Spleen (tissue), 11 donors: ENCODE data around the gene RPL15. TPM values are rescaled to one million over a fixed set of nuclear protein-coding genes. Genes with fewer than 3 reads are reported as not detected.
"Not testable (repeated sequence)": the region's sequence is repeated elsewhere in the genome, so short reads cannot be mapped to it uniquely, and the experiment has no call there.

Source experiments
- DNase-seq: peaks from one replicate; pipeline ENCODE4 v3.0.0-alpha.2; 2020
- H3K27ac ChIP-seq, 8 donors: fragments of 200-600 bp; sonication (generic) in 7 of 8; 1 replicate in 4 of 8; 2 replicates in 4 of 8; pipeline versions ENCODE4 v1.5.0 to v1.8.0; 2016 to 2021; ENCODE audit warnings: inconsistent platforms in 4 of 8, mild to moderate bottlenecking in 4 of 8, moderate library complexity in 1 of 8
- H3K27me3 ChIP-seq, 7 donors: fragments of 200-600 bp; sonication (generic) in 6 of 7; replicated peaks in 1 of 7; 1 replicate in 4 of 7; 2 replicates in 3 of 7; pipeline versions ENCODE4 v1.5.0 to v1.8.0; 2016 to 2021; ENCODE audit warnings: inconsistent platforms in 3 of 7, mild to moderate bottlenecking in 1 of 7
- H3K36me3 ChIP-seq, 6 donors: fragments of 200-600 bp; sonication (generic) in 5 of 6; 1 replicate in 4 of 6; 2 replicates in 2 of 6; pipeline versions ENCODE4 v1.5.0 to v1.8.0; 2016 to 2021; ENCODE audit warnings: inconsistent platforms in 2 of 6
- H3K4me1 ChIP-seq, 6 donors: fragments of 200-600 bp; sonication (generic) in 5 of 6; 1 replicate in 3 of 6; 2 replicates in 3 of 6; pipeline versions ENCODE4 v1.5.0 to v1.8.0; 2016 to 2021; ENCODE audit warnings: inconsistent platforms in 3 of 6
- H3K4me3 ChIP-seq, 8 donors: fragments of 200-600 bp; sonication (generic) in 7 of 8; 1 replicate in 4 of 8; 2 replicates in 4 of 8; pipeline versions ENCODE4 v1.5.0 to v1.8.0; 2016 to 2021; ENCODE audit warnings: inconsistent platforms in 4 of 8, mild to moderate bottlenecking in 4 of 8, moderate library complexity in 2 of 8
- H3K9me3 ChIP-seq, 8 donors: fragments of 200-600 bp; sonication (generic) in 7 of 8; 1 replicate in 4 of 8; 2 replicates in 4 of 8; pipeline versions ENCODE4 v1.5.0 to v1.8.0; 2016 to 2021; ENCODE audit warnings: inconsistent platforms in 4 of 8
- POLR2A ChIP-seq, 3 donors: fragments of 450-650 bp; IDR thresholded peaks; one replicate each; pipeline ENCODE4 v1.5.1; 2017; ENCODE audit warnings: antibody characterized with exemption in 3 of 3, mild to moderate bottlenecking in 1 of 3
- POLR2AphosphoS5 ChIP-seq, 3 donors: sonication (generic); formaldehyde crosslinking; IDR thresholded peaks; one replicate each; pipeline ENCODE4 v1.5.1; 2017; ENCODE audit warnings: antibody characterized with exemption in 3 of 3
- WGBS, 5 donors: extraction: QIAGEN DNeasy Blood & Tissue Kit in 3 of 5; methylation state at CpG; one replicate each; pipeline versions ENCODE4 v1.1.5 to v1.1.7; 2013 to 2018; 5-methylcytosine and 5-hydroxymethylcytosine counted together
- intact Hi-C: fragments of 100-400 bp; cut with DNase I; formaldehyde crosslinking; loops from one replicate; pipeline ENCODE4 v1.15.0; 2023; ENCODE audit warnings: low total_unique reads
- polyA plus RNA-seq, 3 donors: library from polyadenylated mRNA; stranded (reverse); fragments of 200-250 nt; gene quantifications; one replicate each; pipeline ENCODE4 v1.2.1, GENCODE V29; 2013
- total RNA-seq, 7 donors: library from RNA; depleted of rRNA in 3 of 7; stranded (reverse); fragments of >200 nt in 3 of 7; fragmentation: NEBNext Ultra II Directional in 4 of 7; extraction: Animal tissue kit (Norgen Biotek cat#: 25700) in 4 of 7; gene quantifications; one replicate each; pipeline versions ENCODE4 v1.1.0 to v1.2.1, GENCODE V29; 2016 to 2021
- TF ChIP-seq, protein P1 (sequence below), 11 experiments: fragments of 200-600 bp in 7 of 11; fragments of 450-650 bp in 4 of 11; sonication (generic) in 4 of 11; IDR thresholded peaks in 8 of 11; conservative IDR thresholded peaks in 3 of 11; 1 replicate in 7 of 11; 2 replicates in 4 of 11; pipeline versions ENCODE4 v1.4.0 to v1.8.0; 2016 to 2021; ENCODE audit warnings: antibody characterized with exemption in 11 of 11, inconsistent platforms in 4 of 11, mild to moderate bottlenecking in 1 of 11
- donor health status: healthy with polysubstance abuse.
- donor health status: DM: no; HTN: no; CAD: no; lungs with moderate emphysema.
- donor health status: DM: no; HTN: no; CAD: no.
- donor health status: Bipolar disorder and iron deficiency.
- donor health status: healthy.
- donor health status: DM: no; HTN: no; CAD: no.
- donor health status: DM: yes; HTN: yes; CAD: no.

The RPL15 gene
- total and polyA plus RNA-seq, 10 donors, result 1,270 to 6,830 (median 1,691) TPM

DNA sequence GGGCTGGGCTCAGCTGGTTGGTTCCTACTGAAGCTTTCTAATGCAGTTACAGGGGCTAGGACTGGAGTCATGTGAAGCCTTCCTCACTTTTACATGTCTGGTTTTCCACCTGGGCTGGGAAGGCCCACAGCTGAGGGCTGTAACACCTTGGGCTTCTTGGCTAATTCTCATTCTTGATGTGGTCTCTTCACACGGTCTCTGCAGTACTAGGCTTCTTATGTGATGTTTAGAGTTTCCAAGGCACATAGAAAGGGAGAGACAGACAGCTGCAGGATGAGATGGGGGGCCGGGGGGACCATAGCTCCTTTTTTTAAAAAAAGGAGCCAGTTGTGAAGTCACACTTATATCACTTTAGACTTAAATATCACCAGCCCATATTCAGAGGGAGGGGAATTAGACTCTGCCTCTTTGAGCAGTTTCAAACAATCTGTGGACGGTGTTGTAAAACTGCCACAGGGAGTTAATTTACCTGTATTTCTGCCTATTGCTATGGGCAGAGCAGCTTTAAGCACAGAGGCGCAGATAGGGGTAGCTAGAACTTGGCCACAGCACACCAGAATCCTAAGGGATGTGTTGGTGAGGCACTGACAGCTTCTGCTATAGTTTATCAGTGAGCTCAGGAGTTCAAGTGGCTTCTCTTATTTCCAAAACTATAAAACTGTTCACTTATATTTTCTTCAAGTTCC, 46.8 kb upstream of the RPL15 start:
- intact Hi-C loops, result no loop called here
- Histone ChIP-seq H3K4me1 (peaks cover 15 to 64% (median 32%) of the 10 kb centered on the region in 6 donors), H3K27me3 (no peaks in the 10 kb centered on the region), H3K27ac (no peak overlapping the region), H3K9me3 (no peaks in the 10 kb centered on the region), H3K36me3 (no peaks in the 10 kb centered on the region), H3K4me3 (no peak overlapping the region)
- TF ChIP-seq POLR2A (IDR thresholded peaks at IDR 0.05) (no peak), POLR2AphosphoS5 (IDR thresholded peaks at IDR 0.05) (no peak)
- TF ChIP-seq, protein P1, sequence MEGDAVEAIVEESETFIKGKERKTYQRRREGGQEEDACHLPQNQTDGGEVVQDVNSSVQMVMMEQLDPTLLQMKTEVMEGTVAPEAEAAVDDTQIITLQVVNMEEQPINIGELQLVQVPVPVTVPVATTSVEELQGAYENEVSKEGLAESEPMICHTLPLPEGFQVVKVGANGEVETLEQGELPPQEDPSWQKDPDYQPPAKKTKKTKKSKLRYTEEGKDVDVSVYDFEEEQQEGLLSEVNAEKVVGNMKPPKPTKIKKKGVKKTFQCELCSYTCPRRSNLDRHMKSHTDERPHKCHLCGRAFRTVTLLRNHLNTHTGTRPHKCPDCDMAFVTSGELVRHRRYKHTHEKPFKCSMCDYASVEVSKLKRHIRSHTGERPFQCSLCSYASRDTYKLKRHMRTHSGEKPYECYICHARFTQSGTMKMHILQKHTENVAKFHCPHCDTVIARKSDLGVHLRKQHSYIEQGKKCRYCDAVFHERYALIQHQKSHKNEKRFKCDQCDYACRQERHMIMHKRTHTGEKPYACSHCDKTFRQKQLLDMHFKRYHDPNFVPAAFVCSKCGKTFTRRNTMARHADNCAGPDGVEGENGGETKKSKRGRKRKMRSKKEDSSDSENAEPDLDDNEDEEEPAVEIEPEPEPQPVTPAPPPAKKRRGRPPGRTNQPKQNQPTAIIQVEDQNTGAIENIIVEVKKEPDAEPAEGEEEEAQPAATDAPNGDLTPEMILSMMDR (IDR thresholded peaks at IDR 0.05 in 8 of 11, conservative IDR thresholded peaks at IDR 0.05 in 3 of 11), result no peak
- DNase-seq, result no peak
- WGBS, 5 donors, result 79 to 92% (median 86%) methylated on average over 4 of the region's 4 CpGs

DNA sequence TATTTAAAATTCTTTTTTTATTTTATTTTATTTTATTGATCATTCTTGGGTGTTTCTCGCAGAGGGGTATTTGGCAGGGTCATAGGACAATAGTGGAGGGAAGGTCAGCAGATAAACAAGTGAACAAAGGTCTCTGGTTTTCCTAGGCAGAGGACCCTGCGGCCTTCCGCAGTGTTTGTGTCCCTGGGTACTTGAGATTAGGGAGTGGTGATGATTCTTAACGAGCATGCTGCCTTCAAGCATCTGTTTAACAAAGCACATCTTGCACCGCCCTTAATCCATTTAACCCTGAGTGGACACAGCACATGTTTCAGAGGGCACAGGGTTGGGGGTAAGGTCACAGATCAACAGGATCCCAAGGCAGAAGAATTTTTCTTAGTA, 46.3 kb upstream of the RPL15 start:
- H3K27ac ChIP-seq, H3K36me3 ChIP-seq, H3K9me3 ChIP-seq, H3K27me3 ChIP-seq, intact Hi-C loops, H3K4me3 ChIP-seq, DNase-seq: not testable (repeated sequence)
- 65 to 92% (median 78%) methylated on average over 1 of the region's 5 CpGs for WGBS, 5 donors
- H3K4me1 ChIP-seq, result peaks cover 11 to 64% (median 29%) of the 10 kb centered on the region in 6 donors

DNA sequence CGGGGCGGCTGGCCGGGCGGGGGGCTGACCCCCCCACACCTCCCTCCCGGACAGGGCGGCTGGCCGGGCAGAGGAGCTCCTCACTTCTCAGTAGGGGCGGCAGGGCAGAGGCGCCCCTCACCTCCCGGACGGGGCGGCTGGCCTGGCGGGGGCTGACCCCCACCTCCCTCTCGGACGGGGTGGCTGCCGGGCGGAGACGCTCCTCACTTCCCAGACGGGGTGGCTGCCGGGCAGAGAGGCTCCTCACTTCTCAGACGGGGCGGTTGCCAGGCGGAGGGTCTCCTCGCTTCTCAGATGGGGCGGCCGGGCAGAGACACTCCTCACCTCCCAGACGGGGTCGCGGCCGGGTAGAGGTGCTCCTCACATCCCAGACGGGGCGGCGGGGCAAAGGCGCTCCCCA, 45.6 kb upstream of the RPL15 start:
- H3K9me3 ChIP-seq, H3K36me3 ChIP-seq, intact Hi-C loops, H3K27me3 ChIP-seq, DNase-seq, H3K27ac ChIP-seq, H3K4me3 ChIP-seq: not testable (repeated sequence)
- H3K4me1 ChIP-seq, result peaks cover 6 to 62% (median 28%) of the 10 kb centered on the region in 6 donors
- WGBS, 5 donors, result 94 to 100% (median 97%) methylated on average over 12 to 34 of the region's 34 CpGs

DNA sequence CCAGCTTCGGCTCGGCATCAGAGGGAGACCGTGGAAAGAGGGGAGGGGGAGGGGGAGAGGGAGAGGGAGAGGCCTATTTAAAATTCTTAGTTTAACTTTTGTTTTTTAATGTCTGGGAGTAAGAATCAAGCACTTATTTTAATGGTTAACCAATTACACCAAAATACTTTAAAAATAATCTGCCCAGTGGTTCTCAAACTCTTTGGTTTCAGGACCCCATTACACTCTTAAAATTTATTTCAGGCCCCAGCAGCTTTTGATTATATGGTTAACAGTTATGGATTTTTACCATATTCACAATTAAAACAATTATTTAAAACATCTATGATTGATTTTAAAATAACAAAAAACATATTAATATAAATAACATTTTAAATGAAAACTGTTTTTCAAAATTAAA, 44.6 kb upstream of the RPL15 start:
- Histone ChIP-seq H3K4me1 (peaks cover 8 to 62% (median 31%) of the 10 kb centered on the region in 6 donors), H3K27me3 (no peaks in the 10 kb centered on the region), H3K36me3 (no peaks in the 10 kb centered on the region), H3K4me3 (no peak overlapping the region), H3K9me3 (no peaks in the 10 kb centered on the region), H3K27ac (no peak overlapping the region)
- WGBS, 5 donors, result 89 to 100% (median 95%) methylated on average over 1 to 3 of the region's 3 CpGs
- no peak for TF ChIP-seq POLR2A (IDR thresholded peaks at IDR 0.05)
- TF ChIP-seq, protein P1 (IDR thresholded peaks at IDR 0.05 in 8 of 11, conservative IDR thresholded peaks at IDR 0.05 in 3 of 11), result no peak
- no peak for TF ChIP-seq POLR2AphosphoS5 (IDR thresholded peaks at IDR 0.05)
- intact Hi-C loops, result no loop called here
- no peak for DNase-seq

DNA sequence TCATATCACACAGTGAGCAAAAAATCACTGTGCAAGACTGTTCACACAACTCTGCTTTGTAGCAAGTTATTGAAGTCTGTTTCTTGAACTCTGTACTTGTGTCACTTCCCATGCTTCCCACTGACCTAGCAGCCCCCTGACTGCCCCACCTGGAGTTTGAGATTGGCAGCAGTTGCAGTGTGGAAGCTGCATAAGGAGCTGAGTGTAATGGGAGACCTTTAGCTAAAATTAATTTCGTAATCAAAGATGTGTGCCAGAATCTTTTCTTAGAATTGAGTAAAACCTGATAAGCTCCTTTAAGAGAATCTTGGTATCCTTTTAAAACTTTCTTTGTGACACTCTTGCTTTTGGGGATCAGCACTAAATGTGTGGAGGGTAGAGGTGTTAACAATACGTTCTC, 43.0 kb upstream of the RPL15 start:
- TF ChIP-seq, protein P1 (IDR thresholded peaks at IDR 0.05 in 8 of 11, conservative IDR thresholded peaks at IDR 0.05 in 3 of 11), result no peak
- H3K27ac ChIP-seq, result no peak overlapping the region
- peaks cover 3 to 63% (median 33%) of the 10 kb centered on the region in 6 donors for H3K4me1 ChIP-seq
- H3K4me3 ChIP-seq, result no peak overlapping the region
- peaks cover 0 to 9% (median 0%) of the 10 kb centered on the region in 6 donors for H3K36me3 ChIP-seq
- DNase-seq, result no peak
- WGBS, 5 donors, result 76 to 87% (median 85%) methylated on average over 2 of the region's 2 CpGs
- no peaks in the 10 kb centered on the region for H3K9me3 ChIP-seq
- H3K27me3 ChIP-seq, result no peaks in the 10 kb centered on the region
- intact Hi-C loops, result no loop called here
